ENCODE data around the gene HES4.

Gene HES4

GRCh38 chr1:997993-998744, 1.7 kb downstream of the HES4 start (continued):
- TF ChIP-seq ATF2 (tag by site-specific recombination; IDR thresholded peaks at IDR 0.05; ENCODE audit: low read depth): no peak
- TF ChIP-seq ZNF707 (tag by site-specific recombination; IDR thresholded peaks at IDR 0.05): no peak
- no peak for TF ChIP-seq ZFP41 (tag by site-specific recombination; IDR thresholded peaks at IDR 0.05; ENCODE audit: borderline replicate concordance)
- peak; percentile 6; the same call in 1 of the 2 replicates for TF ChIP-seq OVOL3 (tag by site-specific recombination; IDR thresholded peaks at IDR 0.05)
- TF ChIP-seq ZNF121 (tag by site-specific recombination; IDR thresholded peaks at IDR 0.05): no peak
- TF ChIP-seq BCL11B (tag by site-specific recombination; IDR thresholded peaks at IDR 0.05; ENCODE audit: low read depth): peak; percentile 18; the same call in 1 of the 2 replicates
- peak; percentile 80 for TF ChIP-seq KLF17 (tag by site-specific recombination; IDR thresholded peaks at IDR 0.05)
- TF ChIP-seq ZNF658 (tag by site-specific recombination; IDR thresholded peaks at IDR 0.05): no peak
- TF ChIP-seq ZNF155 (tag by site-specific recombination; IDR thresholded peaks at IDR 0.05): no peak
- no peak for TF ChIP-seq ZNF140 (tag by site-specific recombination; IDR thresholded peaks at IDR 0.05)
- peak; percentile 52 for TF ChIP-seq ZNF629 (tag by site-specific recombination; IDR thresholded peaks at IDR 0.05)
- TF ChIP-seq GLIS1 (tag by site-specific recombination; IDR thresholded peaks at IDR 0.05): peak; percentile 83
- peak; percentile 94 for TF ChIP-seq ZBTB8A (tag by site-specific recombination; IDR thresholded peaks at IDR 0.05)
- TF ChIP-seq ZNF37A (tag by site-specific recombination; IDR thresholded peaks at IDR 0.05): no peak
- 0 out of 2 replicates have a peak, but pooled peaks have one; percentile 1 for TF ChIP-seq PRDM4 (tag by site-specific recombination; IDR thresholded peaks at IDR 0.05)
- TF ChIP-seq GFI1B (tag by site-specific recombination; IDR thresholded peaks at IDR 0.05): no peak
- no peak for TF ChIP-seq ZNF670 (tag by site-specific recombination; IDR thresholded peaks at IDR 0.05; ENCODE audit: low read depth)
- TF ChIP-seq ZNF596 (tag by site-specific recombination; IDR thresholded peaks at IDR 0.05): no peak
- peak; percentile 66; the same call in 1 of the 2 replicates for TF ChIP-seq PBX3 (CRISPR knock-in tag; IDR thresholded peaks at IDR 0.05)
- peak; percentile 92 for TF ChIP-seq PATZ1 (tag by site-specific recombination; IDR thresholded peaks at IDR 0.05)
- TF ChIP-seq ZNF791 (tag by site-specific recombination; IDR thresholded peaks at IDR 0.05): no peak
- TF ChIP-seq INSM2 (tag by site-specific recombination; IDR thresholded peaks at IDR 0.05): 0 out of 2 replicates have a peak, but pooled peaks have one; percentile 36
- 0 out of 2 replicates have a peak, but pooled peaks have one; percentile 16 for TF ChIP-seq KLF9 (tag by site-specific recombination; IDR thresholded peaks at IDR 0.05; ENCODE audit: low read depth)
- peak; percentile 87; the same call in 1 of the 2 replicates for TF ChIP-seq BCL11A (tag by site-specific recombination; IDR thresholded peaks at IDR 0.05; ENCODE audit: low read depth)
- TF ChIP-seq ZBTB17 (tag by site-specific recombination; IDR thresholded peaks at IDR 0.05): peak; percentile 93
- TF ChIP-seq ZNF585B (tag by site-specific recombination; IDR thresholded peaks at IDR 0.05): no peak
- peak; percentile 91 for TF ChIP-seq HIC1 (tag by site-specific recombination; IDR thresholded peaks at IDR 0.05)
- no peak for TF ChIP-seq ZNF571 (tag by site-specific recombination; IDR thresholded peaks at IDR 0.05)

Measured in HEK293 (cell line).